Measurements from ENCODE around the gene JPH3.

- TF ChIP-seq TAF1 (IDR thresholded peaks at IDR 0.05; ENCODE audit: low read depth) (no peak), EZH2 (IDR thresholded peaks at IDR 0.05; ENCODE audit: borderline replicate concordance, insufficient read depth, low read length, poor library complexity, severe bottlenecking) (no peak), CTCF (IDR thresholded peaks at IDR 0.05; ENCODE audit: poor library complexity, severe bottlenecking) (no peak), MXI1 (conservative IDR thresholded peaks at IDR 0.05; ENCODE audit: poor library complexity, severe bottlenecking) (no peak), EP300 (conservative IDR thresholded peaks at IDR 0.05; ENCODE audit: poor library complexity, severe bottlenecking) (no peak)
These were observed 108.6 kb downstream of the JPH3 start for GRCh38 chr16:87710887-87711286.
